HG02571 (cell line): ENCODE results near the gene TENM4.

Experiments used
- ATAC-seq: cut with Tn5 transposase; IDR thresholded peaks from one replicate; pipeline ENCODE4 v1.9.1; 2021; ENCODE audit warnings: mild to moderate bottlenecking, moderate library complexity; ENCODE audit not compliant: unreplicated experiment

The TENM4 gene

DNA sequence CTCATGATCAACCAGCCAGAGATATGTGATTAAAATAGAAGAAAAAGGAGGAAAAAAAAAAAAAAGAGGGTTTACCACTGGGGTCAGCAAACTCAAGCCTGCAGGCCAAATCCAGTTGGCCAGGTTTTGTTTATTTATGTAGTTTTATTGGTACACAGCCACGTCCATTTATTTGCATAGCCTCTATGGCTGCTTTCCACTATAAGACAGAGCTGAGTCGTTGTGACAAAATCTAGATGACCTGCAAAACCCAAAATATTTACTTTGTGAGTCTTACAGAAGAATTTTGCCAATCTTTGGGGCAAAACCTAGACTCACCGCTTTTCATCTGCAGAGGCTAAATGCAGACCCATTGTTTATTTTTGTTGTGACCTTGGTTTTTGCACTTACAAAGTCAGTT is 87.1 kb downstream of the TENM4 start:
- ATAC-seq = no peak

DNA sequence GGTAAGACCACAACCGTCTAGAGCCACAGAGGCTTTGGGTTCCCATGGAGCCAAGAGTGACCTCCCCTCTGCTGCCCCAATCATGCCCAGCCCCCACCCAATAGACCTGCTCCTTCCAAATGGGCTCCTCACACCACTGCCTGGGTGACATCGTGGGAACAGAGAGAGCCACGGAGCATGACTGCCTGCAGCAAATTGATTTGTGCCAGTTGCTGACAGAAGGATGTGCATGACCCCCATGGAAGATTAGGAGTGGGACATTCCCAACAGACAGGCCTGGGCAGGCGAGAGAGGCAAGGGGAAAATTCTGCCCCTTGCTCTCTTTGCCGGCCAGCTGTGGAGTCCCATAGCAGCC is 88.5 kb downstream of the TENM4 start:
- ATAC-seq = no peak

- ATAC-seq = no peak
These were observed 91.7 kb downstream of the TENM4 start for GRCh38 chr11:79348976-79349682.

DNA sequence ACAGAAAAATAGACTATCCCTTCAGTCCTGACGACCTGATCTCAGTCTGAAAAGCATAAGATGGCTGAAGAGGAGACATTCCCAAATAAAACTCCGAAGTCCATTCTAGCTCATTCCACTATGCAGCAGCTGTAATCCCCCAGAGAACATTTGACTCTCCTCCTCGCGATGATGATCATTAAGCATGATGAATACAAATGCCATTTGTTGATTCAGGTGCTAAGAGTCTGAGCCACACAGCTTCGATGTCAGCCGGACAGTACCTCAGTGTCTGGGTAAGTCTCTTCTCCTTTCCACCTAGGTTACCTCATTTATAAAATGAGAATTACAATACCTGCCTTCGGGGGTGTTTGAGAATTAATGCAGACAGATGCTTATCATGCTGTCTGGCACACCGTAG is 94.8 kb downstream of the TENM4 start:
- ATAC-seq = no peak

DNA sequence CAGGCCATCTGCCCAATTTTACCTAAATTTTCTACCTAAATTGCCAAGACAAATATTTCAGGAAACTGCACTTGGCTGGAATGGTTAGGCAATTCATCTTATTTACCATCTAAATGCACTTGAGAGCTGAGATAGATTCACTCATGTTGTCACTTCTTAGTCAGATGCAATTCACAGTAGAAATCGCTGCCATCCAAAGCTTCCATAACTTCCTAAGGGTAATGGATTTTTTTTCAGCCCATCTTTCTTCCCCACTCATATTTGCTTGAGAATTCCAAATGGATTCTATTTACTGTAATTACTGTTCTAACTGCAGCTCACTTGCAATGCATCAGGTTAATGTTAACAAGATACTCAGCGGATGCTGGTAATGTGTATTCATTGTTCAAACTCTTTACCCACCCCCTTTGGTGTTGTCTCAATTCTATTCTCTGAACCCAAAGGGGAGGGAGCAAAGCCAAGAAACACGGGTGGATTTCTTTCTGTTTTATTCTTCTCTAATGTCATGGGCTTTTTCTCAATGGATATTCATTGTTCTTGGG is 96.0 kb downstream of the TENM4 start:
- ATAC-seq = no peak

- ATAC-seq = no peak
These were observed 98.1 kb downstream of the TENM4 start for GRCh38 chr11:79342686-79343085.

DNA sequence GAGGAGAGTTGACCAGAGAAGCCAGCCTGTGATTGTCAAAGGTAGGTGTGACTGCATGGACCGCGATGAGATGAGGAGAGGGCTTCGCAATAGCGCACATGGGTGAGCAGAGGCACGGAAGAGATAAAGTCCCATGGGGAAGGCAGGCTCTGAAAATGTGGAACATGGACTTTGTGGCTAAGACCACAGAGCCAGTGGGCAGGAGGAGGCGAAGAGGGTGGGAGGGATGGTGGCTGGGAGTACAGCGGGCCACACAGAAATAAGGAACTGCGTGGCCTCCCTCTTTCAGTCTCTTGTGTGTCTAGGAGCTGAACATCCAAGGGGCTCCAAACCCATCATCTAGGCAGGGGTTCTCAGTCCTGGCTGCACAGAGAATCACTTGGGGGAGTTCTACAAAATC is 98.6 kb downstream of the TENM4 start:
- ATAC-seq = no peak

DNA sequence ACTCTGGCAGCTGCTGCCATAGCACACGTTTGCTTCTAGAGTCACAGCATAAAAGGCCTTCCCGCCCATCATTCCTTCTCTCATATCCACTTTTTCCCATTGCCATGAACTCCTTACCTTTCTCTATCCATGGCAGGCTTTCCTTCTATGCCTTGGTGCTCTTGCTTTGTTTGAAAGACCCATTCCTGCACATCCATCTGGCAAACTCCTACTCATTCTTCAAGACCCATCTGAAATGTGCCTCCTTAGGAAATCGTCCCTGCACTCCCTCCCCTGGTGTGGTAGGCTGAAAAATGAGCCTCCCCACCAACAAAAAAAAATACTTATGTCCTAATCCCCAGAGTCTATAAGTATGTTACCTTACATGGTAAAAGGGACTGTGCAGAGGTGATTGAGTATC is 100.3 kb downstream of the TENM4 start:
- no peak for ATAC-seq

DNA sequence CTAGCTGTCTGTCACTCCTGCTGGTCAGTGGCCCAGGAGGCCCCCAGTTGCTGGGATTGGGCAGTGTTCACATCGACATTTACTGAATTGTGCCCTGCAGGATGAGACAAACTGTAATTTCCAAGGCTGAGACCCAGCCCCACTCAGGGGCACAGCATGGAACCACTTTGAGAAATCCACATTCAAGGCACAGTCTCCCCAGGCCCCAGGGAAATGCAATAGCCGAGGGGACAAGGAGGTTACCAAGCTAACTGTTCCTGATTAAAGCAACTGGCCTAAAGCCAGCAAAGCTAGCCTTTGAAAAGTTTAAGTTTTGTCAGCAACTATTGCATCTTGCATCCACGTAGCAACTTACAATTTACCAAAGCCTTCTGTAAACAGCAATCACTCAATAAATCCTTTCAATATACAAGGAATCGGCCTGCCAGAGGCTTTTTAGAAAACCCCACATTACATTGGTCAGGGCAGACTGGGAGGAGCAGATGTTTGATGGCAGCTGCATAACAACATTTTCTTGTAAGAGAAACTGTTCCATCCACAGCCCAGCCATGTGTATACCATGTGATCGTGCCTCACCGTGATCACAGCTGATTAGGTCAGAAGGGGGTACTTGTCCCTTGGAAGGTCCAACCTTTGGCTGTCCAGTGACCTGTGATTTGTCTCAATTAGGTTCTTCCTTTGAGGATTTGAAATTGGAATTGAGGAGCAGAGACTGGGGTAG is 103.9 kb downstream of the TENM4 start:
- ATAC-seq = no peak

- ATAC-seq = no peak
These were observed 105.1 kb downstream of the TENM4 start for GRCh38 chr11:79335681-79336080.

DNA sequence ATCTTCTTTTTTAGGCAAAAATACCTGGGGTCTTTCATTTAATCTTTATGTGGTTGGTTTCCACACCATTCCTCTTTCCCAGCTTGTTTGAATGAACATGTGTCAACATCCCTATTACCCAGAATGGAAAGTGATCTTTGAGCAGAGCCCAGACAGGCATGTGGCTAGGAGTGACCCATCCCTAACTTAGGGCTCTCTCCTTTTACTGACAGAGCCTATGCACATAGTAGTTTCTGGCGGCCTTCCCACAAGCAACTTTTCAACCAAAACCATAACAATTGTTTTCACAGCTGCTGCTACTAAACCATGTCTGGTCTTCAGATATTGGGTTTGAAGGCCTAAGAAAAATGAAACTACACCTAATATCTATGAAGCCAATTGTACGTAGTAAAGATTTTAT is 107.5 kb downstream of the TENM4 start:
- no peak for ATAC-seq

- ATAC-seq = no peak
These were observed 108.8 kb downstream of the TENM4 start for GRCh38 chr11:79332017-79332416.

- no peak for ATAC-seq
These were observed 109.5 kb downstream of the TENM4 start for GRCh38 chr11:79331203-79331901.

- ATAC-seq = no peak
These were observed 110.2 kb downstream of the TENM4 start for GRCh38 chr11:79330651-79331050.

GRCh38 chr11:79329561-79329960 is 111.3 kb downstream of the TENM4 start:
- ATAC-seq = no peak

DNA sequence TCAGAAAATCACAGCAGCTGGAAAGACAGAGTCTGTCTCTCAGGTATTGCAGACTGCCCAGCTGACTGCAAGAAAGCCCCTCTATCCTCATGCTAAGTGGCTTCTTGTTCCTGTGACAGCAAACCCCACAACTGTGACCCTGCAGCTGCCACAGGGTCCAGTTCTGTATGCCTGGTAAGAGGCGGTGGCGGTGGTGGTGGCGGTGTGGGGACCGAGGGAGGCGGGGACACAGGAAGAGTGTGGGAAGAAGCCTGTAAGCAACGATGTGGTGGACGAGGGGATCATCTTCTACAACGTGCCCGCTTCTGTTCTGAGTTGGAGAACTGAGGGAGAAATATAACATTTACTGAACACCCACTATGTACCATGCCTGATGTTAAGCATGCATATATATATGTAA is 112.4 kb downstream of the TENM4 start:
- no peak for ATAC-seq

DNA sequence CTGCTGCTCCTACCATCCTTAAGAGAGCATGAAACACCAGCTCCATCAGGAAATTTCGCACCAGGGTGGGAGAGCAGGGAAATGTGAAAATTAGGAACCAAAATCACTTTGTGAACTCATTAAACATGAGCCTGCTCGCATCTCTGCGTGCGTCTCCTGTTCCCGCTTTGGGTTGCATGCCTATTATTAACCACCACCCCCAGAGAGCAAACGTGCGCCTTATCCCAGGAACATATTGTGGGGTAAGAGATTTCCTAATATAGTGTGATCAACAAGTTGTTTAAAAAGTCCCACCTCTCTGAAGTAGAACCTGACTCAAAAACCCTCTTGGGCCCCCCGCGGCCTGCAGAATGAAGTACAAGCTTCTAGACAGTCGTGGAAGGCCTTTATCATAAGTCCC is 115.0 kb downstream of the TENM4 start:
- ATAC-seq = no peak

DNA sequence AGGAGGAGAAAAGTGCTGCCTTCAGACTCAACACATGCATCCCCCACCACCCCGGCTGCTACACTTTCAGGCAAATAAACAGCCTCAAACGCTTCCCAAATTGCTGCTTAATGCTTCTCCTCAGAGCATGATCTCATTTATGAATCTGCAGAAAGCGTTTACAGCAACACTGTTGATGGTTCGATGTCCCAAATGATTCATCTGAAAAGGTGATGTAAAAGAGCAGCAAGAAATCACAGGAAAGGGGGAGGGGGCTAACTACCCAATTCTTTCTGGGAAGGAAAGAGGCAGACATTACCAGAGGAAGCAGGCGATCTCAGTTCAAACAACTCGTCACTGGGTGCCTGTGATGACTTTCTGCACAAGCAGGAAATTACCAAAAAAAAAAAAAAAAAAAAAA is 119.6 kb downstream of the TENM4 start:
- no peak for ATAC-seq

DNA sequence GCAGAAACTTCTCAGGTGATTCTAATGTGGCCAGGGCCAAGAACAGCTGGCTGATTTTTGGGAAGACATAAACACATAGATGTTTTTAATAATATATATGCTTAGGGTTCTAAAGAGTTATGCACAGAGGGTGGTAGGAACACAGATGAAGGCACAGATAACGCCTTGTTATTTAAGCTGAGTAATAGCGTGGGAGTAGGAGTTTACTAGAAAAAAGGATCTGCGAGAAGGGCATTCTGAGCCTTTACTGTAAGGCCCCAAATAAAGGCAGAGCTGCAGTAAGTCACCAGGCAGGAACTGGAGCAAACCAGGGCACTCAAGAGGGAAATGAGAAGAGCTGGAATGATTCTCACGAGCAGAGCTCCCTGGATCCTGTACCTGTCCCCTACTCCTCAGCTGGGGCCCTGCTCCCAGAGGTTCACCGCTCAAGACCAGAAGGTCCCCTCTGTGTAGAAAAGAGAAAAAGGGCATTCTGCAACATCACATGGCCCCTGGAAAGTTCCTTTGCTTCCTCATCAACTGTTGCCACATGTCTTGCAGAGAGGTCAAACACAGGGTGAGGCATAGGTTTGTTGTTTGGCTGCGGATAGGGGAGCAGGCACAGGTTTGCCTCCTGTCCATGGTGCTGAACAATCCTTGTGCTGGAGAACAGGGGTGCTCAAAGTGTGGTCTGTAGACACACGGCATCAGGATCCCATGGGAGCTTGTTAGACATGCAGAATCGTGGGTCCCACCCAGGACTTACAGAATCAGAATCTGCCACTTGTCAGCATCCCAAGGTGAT is 125.7 kb downstream of the TENM4 start:
- no peak for ATAC-seq

DNA sequence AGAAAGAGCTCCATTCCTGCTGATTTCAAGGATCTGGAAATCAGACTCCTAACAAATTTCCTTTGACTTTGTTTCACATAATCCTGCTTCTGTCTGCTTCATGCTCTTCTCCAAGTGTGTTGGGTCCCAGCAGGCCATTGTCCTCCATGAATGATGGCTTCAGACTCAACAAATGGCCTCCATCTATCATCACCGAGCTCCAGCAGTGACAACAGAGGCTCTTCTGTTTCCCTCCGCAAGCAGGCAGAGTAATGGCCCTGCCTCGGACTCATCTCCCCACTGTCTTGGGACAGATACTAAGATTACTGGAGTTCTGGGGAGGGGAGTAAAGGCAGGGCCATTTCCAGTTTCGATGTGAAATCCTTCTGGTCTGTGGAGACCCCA is 127.3 kb downstream of the TENM4 start:
- no peak for ATAC-seq
